HUES48 (cell line): ENCODE data around the gene PFKP.

ENCODE experiments used
- H3K27ac ChIP-seq: one replicate; pipeline ENCODE4 v1.7.0; 2013; ENCODE audit warnings: low read depth, low read length, inconsistent platforms
- H3K27me3 ChIP-seq: 2 replicates; pipeline ENCODE4 v1.6.1; 2013; ENCODE audit warnings: mild to moderate bottlenecking, low read length; ENCODE audit not compliant: control insufficient read depth, insufficient read depth
- H3K36me3 ChIP-seq: 2 replicates; pipeline ENCODE4 v1.6.1; 2013; ENCODE audit warnings: low read length; ENCODE audit not compliant: control insufficient read depth, insufficient read depth
- H3K4me1 ChIP-seq: 2 replicates; pipeline ENCODE4 v1.6.1; 2013; ENCODE audit warnings: mild to moderate bottlenecking, low read length; ENCODE audit not compliant: control insufficient read depth, insufficient read depth
- H3K4me3 ChIP-seq: 2 replicates; pipeline ENCODE4 v1.5.1; 2013; ENCODE audit warnings: mild to moderate bottlenecking, low read depth, low read length
- H3K9ac ChIP-seq: 2 replicates; pipeline ENCODE4 v1.6.1; 2013; ENCODE audit warnings: mild to moderate bottlenecking, low read depth, low read length, moderate library complexity
- H3K9me3 ChIP-seq: 2 replicates; pipeline ENCODE4 v1.6.1; 2013; ENCODE audit warnings: low read length; ENCODE audit not compliant: control insufficient read depth, insufficient read depth

The PFKP gene

GRCh38 chr10:3108033-3108432 lies 40.7 kb downstream of the PFKP start:
- Histone ChIP-seq H3K27ac (no peak overlapping the region), H3K9ac (no peak overlapping the region), H3K9me3 (no peaks in the 10 kb centered on the region), H3K36me3 (peaks cover 88% of the 10 kb centered on the region), H3K4me3 (no peak overlapping the region), H3K4me1 (0 out of 2 replicates have a peak, but pooled peaks cover under 1% of the 10 kb centered on the region), H3K27me3 (no peaks in the 10 kb centered on the region)

DNA sequence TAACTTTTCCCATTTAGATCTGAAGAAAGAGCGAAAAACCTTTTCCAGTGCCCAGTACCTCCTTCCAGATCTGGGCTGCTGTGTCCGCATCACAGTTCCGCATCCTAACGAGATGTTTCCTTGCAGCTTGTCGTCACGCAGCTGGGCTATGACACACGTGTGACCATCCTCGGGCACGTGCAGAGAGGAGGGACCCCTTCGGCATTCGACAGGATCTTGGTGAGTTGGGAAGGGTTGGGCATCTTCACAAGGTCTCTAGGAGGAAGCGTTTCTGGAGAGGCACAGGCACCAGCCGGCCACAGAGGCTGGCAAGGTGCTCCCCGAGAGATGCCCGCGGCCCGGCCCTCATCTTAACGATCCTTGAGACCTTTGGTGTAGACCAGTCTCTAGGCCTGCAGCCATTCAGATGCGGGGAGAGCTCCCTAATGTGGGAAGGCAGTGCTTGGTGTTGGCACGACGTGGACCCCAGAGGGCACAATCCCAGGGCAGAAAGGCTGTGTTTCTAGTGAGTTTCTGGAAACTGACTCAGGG lies 41.3 kb downstream of the PFKP start:
- no peak overlapping the region for H3K27ac ChIP-seq
- H3K27me3 ChIP-seq, result no peaks in the 10 kb centered on the region
- no peaks in the 10 kb centered on the region for H3K9me3 ChIP-seq
- peaks cover 88% of the 10 kb centered on the region for H3K36me3 ChIP-seq
- H3K4me1 ChIP-seq, result no peaks in the 10 kb centered on the region
- H3K9ac ChIP-seq, result no peak overlapping the region
- no peak overlapping the region for H3K4me3 ChIP-seq

- H3K27me3 ChIP-seq, result no peaks in the 10 kb centered on the region
- no peak overlapping the region for H3K4me3 ChIP-seq
- no peak overlapping the region for H3K27ac ChIP-seq
- H3K4me1 ChIP-seq, result no peaks in the 10 kb centered on the region
- peaks cover 87% of the 10 kb centered on the region for H3K36me3 ChIP-seq
- no peak overlapping the region for H3K9ac ChIP-seq
- H3K9me3 ChIP-seq, result no peaks in the 10 kb centered on the region
Observed at GRCh38 chr10:3109196-3109595, 41.8 kb downstream of the PFKP start.

- no peaks in the 10 kb centered on the region for H3K4me1 ChIP-seq
- peaks cover 87% of the 10 kb centered on the region for H3K36me3 ChIP-seq
- H3K9me3 ChIP-seq, result no peaks in the 10 kb centered on the region
- H3K4me3 ChIP-seq, result no peak overlapping the region
- H3K27me3 ChIP-seq, result no peaks in the 10 kb centered on the region
- H3K9ac ChIP-seq, result no peak overlapping the region
- no peak overlapping the region for H3K27ac ChIP-seq
Observed at GRCh38 chr10:3109633-3110032, 42.3 kb downstream of the PFKP start.

DNA sequence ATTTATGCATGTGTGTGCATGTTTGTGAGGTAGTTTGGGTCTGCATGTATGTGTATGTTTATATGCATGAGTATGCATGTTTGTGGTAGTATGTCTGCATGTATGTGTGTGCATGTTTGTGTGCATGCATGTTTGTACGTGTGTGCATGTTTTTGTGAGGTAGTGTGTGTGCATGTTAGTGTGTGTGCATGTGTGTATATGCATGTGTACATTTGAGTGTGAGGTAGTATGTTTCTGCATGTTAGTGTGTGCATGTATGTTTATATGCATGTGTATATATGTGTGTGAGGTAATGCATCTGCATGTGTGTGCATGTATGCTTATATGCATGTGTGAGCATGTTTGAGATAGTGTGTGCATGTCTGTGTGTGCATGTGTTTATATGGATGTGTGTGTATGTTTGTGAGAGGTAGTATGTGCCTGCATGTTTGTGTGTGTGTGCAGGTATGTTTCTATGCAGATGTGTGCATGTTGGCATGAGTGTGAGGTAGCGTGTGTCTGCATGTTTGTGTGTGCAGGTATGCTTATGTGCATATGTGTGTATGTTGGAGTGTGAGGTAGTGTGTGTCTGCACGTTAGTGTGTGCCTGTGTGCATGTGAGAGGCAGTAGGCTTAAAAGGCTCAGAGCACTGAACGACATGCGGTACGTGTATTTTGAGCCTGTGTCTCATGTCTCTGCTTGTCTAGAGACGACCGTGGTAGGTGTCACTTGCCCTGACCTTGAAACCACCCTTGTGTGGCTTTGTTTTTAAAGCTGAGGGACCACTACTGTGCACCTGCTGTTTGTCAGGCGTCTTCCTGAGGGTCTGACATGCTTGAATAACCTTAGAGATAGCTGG lies 43.7 kb downstream of the PFKP start:
- Histone ChIP-seq H3K27me3 (no peaks in the 10 kb centered on the region), H3K36me3 (peaks cover 86% of the 10 kb centered on the region), H3K4me1 (no peaks in the 10 kb centered on the region), H3K4me3 (no peak overlapping the region), H3K27ac (no peak overlapping the region), H3K9me3 (no peaks in the 10 kb centered on the region), H3K9ac (no peak overlapping the region)

GRCh38 chr10:3111621-3112163 lies 44.3 kb downstream of the PFKP start:
- no peak overlapping the region for H3K9ac ChIP-seq
- peaks cover 93% of the 10 kb centered on the region for H3K36me3 ChIP-seq
- H3K4me3 ChIP-seq, result no peak overlapping the region
- H3K27me3 ChIP-seq, result no peaks in the 10 kb centered on the region
- no peaks in the 10 kb centered on the region for H3K9me3 ChIP-seq
- H3K4me1 ChIP-seq, result no peaks in the 10 kb centered on the region
- no peak overlapping the region for H3K27ac ChIP-seq

DNA sequence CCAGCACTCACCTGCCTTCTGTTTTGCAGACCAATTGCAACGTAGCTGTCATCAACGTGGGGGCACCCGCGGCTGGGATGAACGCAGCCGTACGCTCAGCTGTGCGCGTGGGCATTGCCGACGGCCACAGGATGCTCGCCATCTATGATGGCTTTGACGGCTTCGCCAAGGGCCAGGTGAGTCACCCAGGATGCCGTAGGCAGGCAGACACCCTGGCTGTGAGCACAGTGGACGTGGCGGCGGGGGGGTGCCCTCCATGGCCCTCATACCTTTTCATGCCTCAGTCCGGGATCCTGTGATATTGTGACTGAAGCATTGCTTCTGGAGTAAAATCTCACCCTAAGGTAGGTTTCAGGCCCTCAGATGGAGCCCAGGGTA lies 46.0 kb downstream of the PFKP start:
- Histone ChIP-seq H3K4me1 (no peaks in the 10 kb centered on the region), H3K9ac (no peak overlapping the region), H3K27ac (no peak overlapping the region), H3K27me3 (no peaks in the 10 kb centered on the region), H3K36me3 (peaks cover 92% of the 10 kb centered on the region), H3K4me3 (no peak overlapping the region), H3K9me3 (no peaks in the 10 kb centered on the region)

DNA sequence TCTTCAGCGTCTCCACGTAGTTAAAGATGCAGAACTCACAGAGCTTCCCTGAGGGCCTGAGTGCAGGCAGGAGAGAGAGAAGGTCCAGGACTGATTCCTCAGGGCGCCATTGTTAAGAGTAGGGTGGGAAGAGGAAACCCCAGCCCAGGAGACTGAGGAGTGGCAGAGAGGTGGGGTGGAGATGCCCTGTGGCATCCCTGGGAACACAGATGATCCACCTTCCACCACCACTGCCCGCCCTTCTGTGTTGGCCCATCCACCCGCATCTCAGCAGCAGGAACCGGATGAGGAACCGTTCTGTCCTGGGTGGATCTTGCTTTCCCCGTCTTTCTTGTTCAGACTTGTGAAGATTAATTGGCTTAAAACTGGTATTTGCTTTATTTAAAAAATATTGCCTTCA lies 48.3 kb downstream of the PFKP start:
- Histone ChIP-seq H3K27me3 (no peaks in the 10 kb centered on the region), H3K27ac (no peak overlapping the region), H3K36me3 (peaks cover 91% of the 10 kb centered on the region), H3K4me1 (no peaks in the 10 kb centered on the region), H3K4me3 (no peak overlapping the region), H3K9ac (no peak overlapping the region), H3K9me3 (no peaks in the 10 kb centered on the region)

DNA sequence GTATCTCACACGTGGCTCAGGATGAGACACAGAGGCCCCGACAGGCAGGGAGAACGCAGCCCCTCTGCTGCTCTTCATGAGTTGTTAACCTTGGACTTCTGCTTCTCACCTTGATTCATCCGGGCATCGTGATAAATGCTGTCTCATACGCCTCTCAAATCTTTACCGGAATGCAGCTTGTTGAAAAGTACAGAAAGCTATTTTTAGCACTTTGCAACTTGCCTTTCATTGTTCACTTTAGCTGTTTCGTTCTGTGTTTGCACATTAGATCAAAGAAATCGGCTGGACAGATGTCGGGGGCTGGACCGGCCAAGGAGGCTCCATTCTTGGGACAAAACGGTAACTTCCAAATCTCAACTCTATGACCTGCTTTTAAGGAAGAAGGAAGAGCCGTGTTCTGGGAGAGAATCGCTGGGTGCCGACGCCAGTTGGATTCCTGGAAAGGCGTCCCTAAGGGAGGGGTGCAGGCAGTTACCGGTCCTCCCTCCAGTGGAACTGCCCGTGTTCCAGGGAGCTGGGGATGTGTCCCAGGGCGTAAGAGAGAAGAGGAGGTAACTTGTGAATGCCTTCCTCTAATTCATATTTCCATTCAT lies 49.3 kb downstream of the PFKP start:
- Histone ChIP-seq H3K9me3 (no peaks in the 10 kb centered on the region), H3K27ac (no peak overlapping the region), H3K4me3 (no peak overlapping the region), H3K27me3 (no peaks in the 10 kb centered on the region), H3K36me3 (peaks cover 91% of the 10 kb centered on the region), H3K4me1 (no peaks in the 10 kb centered on the region), H3K9ac (no peak overlapping the region)

DNA sequence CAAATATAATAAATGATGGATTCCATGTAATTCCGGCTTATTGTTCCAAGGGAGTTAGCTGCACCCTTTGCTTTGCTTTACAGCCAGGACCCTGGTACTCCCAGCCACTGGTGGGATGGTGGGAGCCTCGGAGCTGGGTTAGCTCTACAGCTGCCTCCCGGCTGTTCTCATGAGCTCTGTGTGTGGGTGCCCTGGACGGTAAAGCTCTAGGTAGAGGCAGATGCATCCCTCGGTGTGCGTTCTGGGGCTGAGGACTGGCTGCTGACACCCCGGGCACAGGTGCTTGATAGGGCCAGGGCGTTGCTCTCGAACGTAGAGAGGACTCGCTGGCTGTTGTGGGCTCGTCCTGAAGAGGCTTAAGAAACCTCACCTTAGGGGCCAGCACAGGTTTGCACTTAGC lies 50.1 kb downstream of the PFKP start:
- Histone ChIP-seq H3K4me3 (no peak overlapping the region), H3K27me3 (no peaks in the 10 kb centered on the region), H3K9me3 (no peaks in the 10 kb centered on the region), H3K4me1 (no peaks in the 10 kb centered on the region), H3K36me3 (peaks cover 91% of the 10 kb centered on the region), H3K9ac (no peak overlapping the region), H3K27ac (no peak overlapping the region)

DNA sequence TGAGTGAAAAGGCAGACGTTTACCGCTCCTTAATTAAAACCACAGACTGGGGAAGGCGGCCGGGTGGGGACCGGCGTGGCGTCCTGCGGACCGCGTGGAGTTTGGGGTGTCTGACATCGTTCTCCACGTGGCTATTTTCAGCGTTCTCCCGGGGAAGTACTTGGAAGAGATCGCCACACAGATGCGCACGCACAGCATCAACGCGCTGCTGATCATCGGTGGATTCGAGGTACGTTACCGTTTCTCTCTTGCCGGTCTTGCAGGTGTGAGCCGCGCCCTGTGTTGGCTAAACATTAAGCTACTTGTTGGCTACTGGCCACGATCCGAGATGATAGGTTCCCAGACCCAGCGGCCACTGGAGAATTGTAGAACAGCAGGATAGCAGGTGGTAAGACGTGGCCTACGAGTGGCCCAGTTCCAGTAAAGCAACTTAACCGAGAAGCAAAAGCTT lies 51.3 kb downstream of the PFKP start:
- Histone ChIP-seq H3K36me3 (peaks cover 91% of the 10 kb centered on the region), H3K27me3 (no peaks in the 10 kb centered on the region), H3K27ac (no peak overlapping the region), H3K9me3 (no peaks in the 10 kb centered on the region), H3K4me3 (no peak overlapping the region), H3K4me1 (no peaks in the 10 kb centered on the region), H3K9ac (no peak overlapping the region)
